Neural cell (in vitro differentiated cells): ENCODE data around the gene MUC5B. TPM values are rescaled to one million over a fixed set of nuclear protein-coding genes. Genes with fewer than 3 reads are reported as not detected.

Experiments used
- H2AFZ ChIP-seq: fragments of 200-600, 300-800 bp; sonication (generic), shearing (Covaris generic); 2 replicates; pipeline ENCODE4 v1.6.0; 2014; ENCODE audit warnings: low read depth, mild to moderate bottlenecking, antibody characterized with exemption, low read length, moderate library complexity
- H3F3A ChIP-seq: fragments of 200-600 bp; shearing (Covaris generic); 2 replicates; pipeline ENCODE4 v1.6.1; 2016; ENCODE audit warnings: mild to moderate bottlenecking, moderate library complexity, mixed read lengths, antibody characterized with exemption, low read length; ENCODE audit not compliant: insufficient read depth, poor library complexity, severe bottlenecking
- H3K27ac ChIP-seq: fragments of 200-600, 300-800 bp; sonication (generic), shearing (Covaris generic); 2 replicates; pipeline ENCODE4 v1.5.1; 2014; ENCODE audit warnings: mild to moderate bottlenecking, low read length, moderate library complexity
- H3K27me3 ChIP-seq: fragments of 300-800, 200-600 bp; sonication (generic), shearing (Covaris generic); 2 replicates; pipeline ENCODE4 v1.6.0; 2014; ENCODE audit warnings: mild to moderate bottlenecking, low read depth, low read length, moderate library complexity; ENCODE audit not compliant: insufficient read depth
- H3K36me3 ChIP-seq: fragments of 300-800, 200-600 bp; sonication (generic), shearing (Covaris generic); 2 replicates; pipeline ENCODE4 v1.5.1; 2014; ENCODE audit warnings: mild to moderate bottlenecking, antibody characterized with exemption, low read length, moderate library complexity; ENCODE audit not compliant: insufficient read depth
- H3K4me2 ChIP-seq: fragments of 300-800, 200-600 bp; sonication (generic), shearing (Covaris generic); 2 replicates; pipeline ENCODE4 v1.6.0; 2014; ENCODE audit warnings: mild to moderate bottlenecking, low read length
- H3K4me3 ChIP-seq: fragments of 300-800, 200-600 bp; sonication (generic), shearing (Covaris generic); 2 replicates; pipeline ENCODE4 v1.5.1; 2014; ENCODE audit warnings: mild to moderate bottlenecking, low read length, moderate library complexity
- H3K79me2 ChIP-seq: fragments of 200-600 bp; shearing (Covaris generic); replicated peaks from 2 replicates; pipeline ENCODE4 v1.6.0; 2014; ENCODE audit warnings: mild to moderate bottlenecking, low read length, moderate library complexity; ENCODE audit not compliant: insufficient read depth
- H3K9ac ChIP-seq: fragments of 300-800, 200-600 bp; sonication (generic), shearing (Covaris generic); 2 replicates; pipeline ENCODE4 v1.6.1; 2016; ENCODE audit warnings: mild to moderate bottlenecking, low read length, mixed read lengths
- H3K9me2 ChIP-seq: fragments of 200-600 bp; shearing (Covaris generic); 2 replicates; pipeline ENCODE4 v1.6.1; 2016; ENCODE audit warnings: mild to moderate bottlenecking, low read length, mixed read lengths; ENCODE audit not compliant: insufficient read depth
- H3K9me3 ChIP-seq: fragments of 200-600, 300-800 bp; sonication (generic), shearing (Covaris generic); 2 replicates; pipeline ENCODE4 v1.6.1; 2016; ENCODE audit warnings: mild to moderate bottlenecking, mixed run types, low read length, moderate library complexity, mixed read lengths
- H4K20me1 ChIP-seq: fragments of 200-600 bp; shearing (Covaris generic); 2 replicates; pipeline ENCODE4 v1.6.1; 2016; ENCODE audit warnings: mild to moderate bottlenecking, mixed run types; ENCODE audit not compliant: insufficient read depth
- CTCF ChIP-seq: fragments of 450-650 bp; IDR thresholded peaks from 2 replicates; pipeline ENCODE4 v1.5.1; 2014; ENCODE audit warnings: antibody characterized with exemption, mild to moderate bottlenecking, moderate library complexity; ENCODE audit not compliant: poor library complexity, severe bottlenecking
- EP300 ChIP-seq: fragments of 450-650 bp; conservative IDR thresholded peaks from 2 replicates; pipeline ENCODE4 v1.6.1; 2014; ENCODE audit warnings: antibody characterized with exemption, mild to moderate bottlenecking, moderate library complexity; ENCODE audit not compliant: poor library complexity, severe bottlenecking
- EZH2 ChIP-seq: fragments of 200-600, 300-800 bp; shearing (Covaris generic), sonication (generic); IDR thresholded peaks from 2 replicates; pipeline ENCODE4 v1.6.1; 2014; ENCODE audit warnings: antibody characterized with exemption, low read length, borderline replicate concordance, mild to moderate bottlenecking; ENCODE audit not compliant: insufficient read depth, poor library complexity, severe bottlenecking
- MXI1 ChIP-seq: fragments of 450-650 bp; conservative IDR thresholded peaks from 2 replicates; pipeline ENCODE4 v1.6.1; 2014; ENCODE audit warnings: antibody characterized with exemption, mild to moderate bottlenecking; ENCODE audit not compliant: poor library complexity, severe bottlenecking
- POLR2AphosphoS5 ChIP-seq: IDR thresholded peaks from 2 replicates; pipeline ENCODE4 v1.6.1; 2012
- RAD21 ChIP-seq: fragments of 450-650 bp; conservative IDR thresholded peaks from 2 replicates; pipeline ENCODE4 v1.6.1; 2014; ENCODE audit warnings: antibody characterized with exemption, mild to moderate bottlenecking, moderate library complexity
- REST ChIP-seq: IDR thresholded peaks from 2 replicates; pipeline ENCODE4 v1.6.1; 2012; ENCODE audit warnings: borderline replicate concordance
- SMC3 ChIP-seq: fragments of 450-650 bp; conservative IDR thresholded peaks from 2 replicates; pipeline ENCODE4 v1.6.1; 2014; ENCODE audit warnings: antibody characterized with exemption, mild to moderate bottlenecking, moderate library complexity; ENCODE audit not compliant: poor library complexity
- TAF1 ChIP-seq: IDR thresholded peaks from 2 replicates; pipeline ENCODE4 v1.6.1; 2012; ENCODE audit warnings: low read depth
- polyA plus RNA-seq: library from polyadenylated mRNA; depleted of rRNA; stranded (reverse); fragments of >200 nt; gene quantifications from 2 replicates; pipeline ENCODE4 v1.2.3, GENCODE V29; 2014

MUC5B gene
- polyA plus RNA-seq, 1 donor from 2014 or later, result not detected

GRCh38 chr11:1298695-1299492 is 76.0 kb downstream of the MUC5B start:
- no peaks in the 10 kb centered on the region for H3K27me3 ChIP-seq
- TF ChIP-seq MXI1 (no peak), REST (no peak), CTCF (no peak), RAD21 (no peak), EP300 (no peak), EZH2 (no peak), TAF1 (no peak), SMC3 (no peak)
- H3F3A ChIP-seq, result no peaks in the 10 kb centered on the region
- no peak overlapping the region for H3K4me3 ChIP-seq
- no peak overlapping the region for H2AFZ ChIP-seq
- H3K27ac ChIP-seq, result no peak overlapping the region
- H3K36me3 ChIP-seq, result peaks cover 5% of the 10 kb centered on the region
- H3K79me2 ChIP-seq, result peaks cover 44% of the 10 kb centered on the region
- no peaks in the 10 kb centered on the region for H4K20me1 ChIP-seq
- H3K9me3 ChIP-seq, result no peaks in the 10 kb centered on the region
- no peaks in the 10 kb centered on the region for H3K9me2 ChIP-seq
- H3K4me2 ChIP-seq, result no peak overlapping the region
- H3K9ac ChIP-seq, result no peak overlapping the region

GRCh38 chr11:1299621-1300020 is 76.8 kb downstream of the MUC5B start:
- Histone ChIP-seq H3K9ac (no peak overlapping the region), H3K27ac (no peak overlapping the region), H3K4me2 (no peak overlapping the region)

More at GRCh38 chr11:1299621-1300020, 76.8 kb downstream of the MUC5B start:
- Histone ChIP-seq H4K20me1 (no peaks in the 10 kb centered on the region), H3K36me3 (peaks cover 5% of the 10 kb centered on the region), H3K79me2 (peaks cover 49% of the 10 kb centered on the region), H3K4me3 (no peak overlapping the region), H3F3A (no peaks in the 10 kb centered on the region), H2AFZ (no peak overlapping the region), H3K27me3 (no peaks in the 10 kb centered on the region), H3K9me3 (no peaks in the 10 kb centered on the region), H3K9me2 (no peaks in the 10 kb centered on the region)
- TF ChIP-seq SMC3 (no peak), TAF1 (no peak), RAD21 (no peak), POLR2AphosphoS5 (no peak), REST (no peak), MXI1 (no peak), CTCF (no peak), EP300 (no peak), EZH2 (no peak)
